B cell (primary cell): ENCODE measurements around the gene MVB12A. TPM values are rescaled to one million over a fixed set of nuclear protein-coding genes. Genes with fewer than 3 reads are reported as not detected.

Experiments used
- ATAC-seq: fragments of 200-7000 bp; cut with Tn5 transposase; one replicate; pipeline ENCODE4 v1.10.0; 2021; ENCODE audit warnings: low read depth, mild to moderate bottlenecking, moderate number of reproducible peaks, moderate library complexity
- CTCF ChIA-PET: fragments of 350-600 bp; sonication (Branson Sonifier 250); formaldehyde crosslinking; loops from one replicate; lab custom pipeline; 2021; ENCODE audit warnings: antibody characterized with exemption, inconsistent platforms; lab: Charles Lee
- POLR2A ChIA-PET: fragments of 350-600 bp; sonication (Branson Sonifier 250); formaldehyde crosslinking; loops from one replicate; lab custom pipeline; 2021; ENCODE audit warnings: antibody characterized with exemption; lab: Charles Lee
- DNase-seq: peaks from one replicate; pipeline ENCODE4 v3.0.0; 2013
- H2AFZ ChIP-seq: 2 replicates; pipeline ENCODE4 v1.6.1; 2012; ENCODE audit warnings: mild to moderate bottlenecking, low read depth, low read length; ENCODE audit not compliant: insufficient read depth, poor library complexity, severe bottlenecking
- H3K27ac ChIP-seq, 2 donors: 1 replicate in 1 of 2; 2 replicates in 1 of 2; pipeline ENCODE4 v1.5.1; 2012 to 2013; ENCODE audit warnings: low read length in 2 of 2, mild to moderate bottlenecking in 2 of 2, moderate library complexity in 1 of 2
- H3K27me3 ChIP-seq, 4 experiments: fragments of 200-600 bp in 1 of 4; sonication (generic) in 1 of 4; replicated peaks in 1 of 4; 1 replicate in 2 of 4; 2 replicates in 2 of 4; pipeline versions ENCODE4 v1.6.1 to v1.7.0; 2013 to 2016; ENCODE audit warnings: low read length in 3 of 4, mild to moderate bottlenecking in 2 of 4, mixed read lengths in 1 of 4, moderate library complexity in 1 of 4; ENCODE audit not compliant: insufficient read depth in 4 of 4, control insufficient read depth in 3 of 4; ENCODE audit errors: control extremely low read depth in 1 of 4
- H3K36me3 ChIP-seq, 2 experiments: replicated peaks in 1 of 2; 1 replicate in 1 of 2; 2 replicates in 1 of 2; pipeline versions ENCODE4 v1.6.1 to v1.7.1; 2013; ENCODE audit warnings: low read length in 1 of 2; ENCODE audit not compliant: insufficient read depth in 2 of 2, control insufficient read depth in 1 of 2; ENCODE audit errors: control extremely low read depth in 1 of 2, extremely low read depth in 1 of 2
- H3K4me1 ChIP-seq, 2 donors: fragments of 200-600 bp in 1 of 2; sonication (generic) in 1 of 2; 1 replicate in 1 of 2; 2 replicates in 1 of 2; pipeline versions ENCODE4 v1.5.1 to v1.6.1; 2013 to 2017; ENCODE audit warnings: low read length in 2 of 2; ENCODE audit not compliant: control insufficient read depth in 2 of 2, insufficient read depth in 2 of 2
- H3K4me2 ChIP-seq: replicated peaks from 2 replicates; pipeline ENCODE3; 2012; ENCODE audit warnings: mild to moderate bottlenecking, low read depth, low read length; ENCODE audit not compliant: poor library complexity, severe bottlenecking
- H3K4me3 ChIP-seq, 5 experiments: fragments of 200-600 bp in 1 of 5; sonication (generic) in 1 of 5; 1 replicate in 3 of 5; 2 replicates in 2 of 5; pipeline versions ENCODE4 v1.5.1 to v1.7.0; 2011 to 2016; ENCODE audit warnings: low read length in 4 of 5, mild to moderate bottlenecking in 4 of 5, low read depth in 2 of 5, control low read depth in 1 of 5, moderate library complexity in 1 of 5; ENCODE audit not compliant: insufficient read depth in 1 of 5; ENCODE audit errors: control extremely low read depth in 1 of 5, extremely low read depth in 1 of 5
- H3K79me2 ChIP-seq: fragments of 200-600 bp; sonication (generic); one replicate; pipeline ENCODE4 v1.6.0; 2016; ENCODE audit warnings: low read length; ENCODE audit not compliant: control insufficient read depth, insufficient read depth
- H3K9ac ChIP-seq: fragments of 200-600 bp; sonication (generic); 2 replicates; pipeline ENCODE4 v1.6.1; 2017; ENCODE audit warnings: mild to moderate bottlenecking, low read length, moderate library complexity
- H3K9me3 ChIP-seq, 3 donors: one replicate each; pipeline versions ENCODE4 v1.6.1 to v1.7.1; 2013; ENCODE audit warnings: low read length in 2 of 3; ENCODE audit not compliant: control insufficient read depth in 2 of 3, insufficient read depth in 1 of 3; ENCODE audit errors: control extremely low read depth in 1 of 3
- H4K20me1 ChIP-seq: 2 replicates; pipeline ENCODE4 v1.6.0; 2012; ENCODE audit warnings: mild to moderate bottlenecking, low read length; ENCODE audit not compliant: insufficient read depth, control insufficient read depth, poor library complexity, severe bottlenecking
- H3K27ac Mint-ChIP-seq: one replicate; pipeline ENCODE4 v1.8.0; 2021; ENCODE audit warnings: mixed read lengths
- H3K27me3 Mint-ChIP-seq: one replicate; pipeline ENCODE4 v1.8.0; 2021; ENCODE audit warnings: mixed read lengths
- H3K4me1 Mint-ChIP-seq: one replicate; pipeline ENCODE4 v1.8.0; 2021; ENCODE audit warnings: mixed read lengths
- H3K4me3 Mint-ChIP-seq: one replicate; pipeline ENCODE4 v1.8.0; 2021; ENCODE audit warnings: mixed read lengths
- H3K9me3 Mint-ChIP-seq: one replicate; pipeline ENCODE4 v1.8.0; 2022; ENCODE audit warnings: mixed read lengths; ENCODE audit not compliant: insufficient read depth
- CTCF ChIP-seq: fragments of 200-600 bp; IDR thresholded peaks from one replicate; pipeline ENCODE4 v1.8.0; 2022; ENCODE audit warnings: antibody characterized with exemption, mild to moderate bottlenecking
- EZH2 ChIP-seq: IDR thresholded peaks from 2 replicates; pipeline ENCODE4 v1.6.1; 2012; ENCODE audit warnings: borderline replicate concordance, low read depth, mild to moderate bottlenecking, moderate library complexity, low read length; ENCODE audit not compliant: insufficient read depth, poor library complexity, severe bottlenecking
- WGBS: methylation state at CpG from one replicate; pipeline ENCODE4 v1.1.5; 2013; ENCODE audit warnings: missing lambda C conversion rate; ENCODE audit not compliant: insufficient coverage; 5-methylcytosine and 5-hydroxymethylcytosine counted together
- intact Hi-C: fragments of 100-400 bp; cut with micrococcal nuclease; formaldehyde crosslinking; loops from one replicate; pipeline ENCODE4 v1.10.0; 2022
- polyA plus RNA-seq: library from polyadenylated mRNA; depleted of rRNA; stranded (reverse); fragments of >200 nt; gene quantifications from 2 replicates; pipeline ENCODE4 v1.2.3, GENCODE V29; 2012
- total RNA-seq, 2 donors: library from RNA; stranded (reverse); fragments of 120-200 nt in 1 of 2; gene quantifications; 1 replicate in 1 of 2; 2 replicates in 1 of 2; pipeline versions ENCODE4 v1.2.3 to v1.2.4, GENCODE V29; 2013 to 2022

Gene MVB12A
- total and polyA plus RNA-seq, 2 donors (not counting 1 experiment from before 2014, with no cell fraction given) = 31.3 to 33.6 TPM

- H3K27me3 Mint-ChIP-seq = peaks cover 26% of the 10 kb centered on the region
- no peak overlapping the region for H3K27ac Mint-ChIP-seq
- no CpG with 5 or more reads among the region's 3 CpGs for WGBS
- Histone ChIP-seq H3K36me3 (no peaks in the 10 kb centered on the region), H3K9me3 (peaks cover 0 to 3% (median 0%) of the 10 kb centered on the region in 3 donors), H3K9ac (no peak overlapping the region), H4K20me1 (no peaks in the 10 kb centered on the region), H3K27ac (no peak overlapping the region), H3K4me1 (peaks cover 0 to 5% of the 10 kb centered on the region in 2 donors), H3K27me3 (peaks cover 0 to 47% (median 15%) of the 10 kb centered on the region in 4 experiments), H3K79me2 (no peaks in the 10 kb centered on the region), H3K4me3 (no peak overlapping the region), H2AFZ (no peak overlapping the region), H3K4me2 (no peak overlapping the region)
- H3K4me1 Mint-ChIP-seq = no peaks in the 10 kb centered on the region
- ATAC-seq (no peak), DNase-seq (no peak)
- intact Hi-C loops = no loop called here
- CTCF ChIA-PET = interaction anchor here (0.9 to 1.5 kb wide), 2 partner anchors 8 to 107 kb away, joined by 3 to 4 read pairs; no protein-coding TSS in a partner anchor
- H3K9me3 Mint-ChIP-seq = no peaks in the 10 kb centered on the region
- H3K4me3 Mint-ChIP-seq = no peak overlapping the region
- POLR2A ChIA-PET = interaction anchor here (0.6 kb wide), 1 partner anchor 195 kb away, joined by 3 read pairs; no protein-coding TSS in a partner anchor
- TF ChIP-seq EZH2 (no peak), CTCF (no peak)
These were observed 39.1 kb downstream of the MVB12A start for GRCh38 chr19:17458970-17459369.

- Histone ChIP-seq H3K27me3 (peaks cover 0 to 36% (median 10%) of the 10 kb centered on the region in 4 experiments), H3K4me2 (no peak within 1 kb of the TSS), H3K4me1 (no peaks in the 10 kb centered on the region), H3K79me2 (no peaks in the 10 kb centered on the region), H3K4me3 (no peak within 1 kb of the TSS), H3K27ac (no peak within 1 kb of the TSS), H3K36me3 (no peaks in the 10 kb centered on the region), H3K9me3 (no peaks in the 10 kb centered on the region), H3K9ac (no peak within 1 kb of the TSS), H2AFZ (no peak within 1 kb of the TSS), H4K20me1 (no peaks in the 10 kb centered on the region)
- 90% methylated on average over 22 of the region's 26 CpGs for WGBS
- ChIA-PET CTCF (interaction anchor here (1.0 kb wide), 1 partner anchor 35 kb away, joined by 3 read pairs; no protein-coding TSS in a partner anchor), POLR2A (no interaction called here)
- no peak for DNase-seq
- Mint-ChIP-seq H3K27me3 (peaks cover 23% of the 10 kb centered on the region), H3K27ac (no peak within 1 kb of the TSS), H3K4me3 (no peak within 1 kb of the TSS), H3K9me3 (no peaks in the 10 kb centered on the region), H3K4me1 (no peaks in the 10 kb centered on the region)
- no peak for ATAC-seq
- TF ChIP-seq CTCF (no peak), EZH2 (no peak)
- intact Hi-C loops = no loop called here
These were observed 40.8 kb downstream of the MVB12A start, which contains the start of gene NXNL1 for GRCh38 chr19:17460372-17461230. Gene NXNL1 (minus strand): TSS chr19:17460926. CDS start chr19:17460869, 57 bp downstream.
